ENCODE measurements around the gene GNG12. TPM values are rescaled to one million over a fixed set of nuclear protein-coding genes. Genes with fewer than 3 reads are reported as not detected.
A peak's percentile ranks its signal among the peaks of the same experiment; 100 is the strongest.

The GNG12 gene
- total RNA-seq, 1 experiment from 2014 or later = 70.0 TPM

- Histone ChIP-seq H3K9me3 (ENCODE audit: control insufficient read depth, insufficient read depth, low read depth, low read length) (no peaks in the 10 kb centered on the region), H3K4me1 (ENCODE audit: control insufficient read depth, insufficient read depth, low read length) (peaks cover 13% of the 10 kb centered on the region), H3K27me3 (ENCODE audit: control insufficient read depth, insufficient read depth, low read length) (no peaks in the 10 kb centered on the region), H3K27ac (ENCODE audit: low read length) (0 out of 2 replicates have a peak overlapping the region, but pooled peaks have one; percentile 48), H3K36me3 (ENCODE audit: control insufficient read depth, insufficient read depth, low read length) (no peaks in the 10 kb centered on the region), H3K4me3 (ENCODE audit: low read depth in 2 of 2, low read length in 2 of 2) (peak overlapping the region; percentile 25 to 43)
- DNase-seq (ENCODE audit: low read depth, low spot score) (no peak), ATAC-seq (peak; percentile 76)
- in situ Hi-C loops (cut with HindIII; ENCODE audit: low pct_unique_long_range_greater_than_20kb, low sequenced_read_pairs) = no loop called here
- intact Hi-C loops (cut with micrococcal nuclease; ENCODE audit: unreplicated experiment) = loop anchor here (5.0 kb wide), 3 partner anchors 66 to 346 kb away; partner anchors contain the start of gene GNG12
- TF ChIP-seq POLR2AphosphoS5 (IDR thresholded peaks at IDR 0.05; ENCODE audit: low read depth, low read length) (no peak), REST (IDR thresholded peaks at IDR 0.05; ENCODE audit: insufficient read depth in 1 of 2, low read depth in 2 of 2, low read length in 1 of 2) (no peak), SIN3A (IDR thresholded peaks at IDR 0.05; ENCODE audit: borderline replicate concordance, insufficient read depth, low read depth, low read length) (no peak), TCF7L2 (IDR thresholded peaks at IDR 0.05; ENCODE audit: low read depth, low read length) (no peak), CTCF (IDR thresholded peaks at IDR 0.05) (peak; percentile 89)
- POLR2A ChIA-PET = interaction anchor here (0.7 kb wide), 1 partner anchor 14 kb away, joined by 5 read pairs; no protein-coding TSS in a partner anchor
- CTCF ChIA-PET = interaction anchor here (0.5 to 2.3 kb wide), 17 partner anchors 14 to 692 kb away, joined by 3 to 21 read pairs (median 5); partner anchors contain the start of gene GADD45A
- no TSS peak for BruUV-seq (replicated peaks)
Measured at GRCh38 chr1:67766141-67766978, 66.9 kb downstream of the GNG12 start.

- ATAC-seq (no peak), DNase-seq (ENCODE audit: low read depth, low spot score) (no peak)
- ChIA-PET CTCF (no interaction called here), POLR2A (no interaction called here)
- H3K27me3 ChIP-seq (ENCODE audit: control insufficient read depth, insufficient read depth, low read length) = no peaks in the 10 kb centered on the region
- in situ Hi-C loops (cut with HindIII; ENCODE audit: low pct_unique_long_range_greater_than_20kb, low sequenced_read_pairs) = no loop called here
- no peak overlapping the region for H3K27ac ChIP-seq (ENCODE audit: low read length)
- no peaks in the 10 kb centered on the region for H3K36me3 ChIP-seq (ENCODE audit: control insufficient read depth, insufficient read depth, low read length)
- no peak for TF ChIP-seq POLR2AphosphoS5 (IDR thresholded peaks at IDR 0.05; ENCODE audit: low read depth, low read length)
- TF ChIP-seq TCF7L2 (IDR thresholded peaks at IDR 0.05; ENCODE audit: low read depth, low read length) = no peak
- TF ChIP-seq REST (IDR thresholded peaks at IDR 0.05; ENCODE audit: insufficient read depth in 1 of 2, low read depth in 2 of 2, low read length in 1 of 2) = no peak
- TF ChIP-seq CTCF (IDR thresholded peaks at IDR 0.05) = no peak
- no peak for TF ChIP-seq SIN3A (IDR thresholded peaks at IDR 0.05; ENCODE audit: borderline replicate concordance, insufficient read depth, low read depth, low read length)
- intact Hi-C loops (cut with micrococcal nuclease; ENCODE audit: unreplicated experiment) = loop anchor here (5.0 kb wide), 3 partner anchors 68 to 348 kb away; partner anchors contain the start of gene GNG12
- no TSS peak for BruUV-seq (replicated peaks)
- no peaks in the 10 kb centered on the region for H3K9me3 ChIP-seq (ENCODE audit: control insufficient read depth, insufficient read depth, low read depth, low read length)
- no peak overlapping the region for H3K4me3 ChIP-seq (ENCODE audit: low read depth in 2 of 2, low read length in 2 of 2)
- H3K4me1 ChIP-seq (ENCODE audit: control insufficient read depth, insufficient read depth, low read length) = peaks cover 29% of the 10 kb centered on the region
Measured at GRCh38 chr1:67764633-67765032, 68.6 kb downstream of the GNG12 start.

Data from Panc1 (cell line).